UCSD-AML1 (cell line): Measurements from ENCODE around the gene CTDSP1.
A peak's percentile ranks its signal among the peaks of the same experiment; 100 is the strongest.

ENCODE experiments used
- DNase-seq: peaks from one replicate; lab custom pipeline; 2025; ENCODE audit not compliant: unreplicated experiment; lab: John Stamatoyannopoulos, UW

CTDSP1 gene

GRCh38 chr2:218422403-218423086 lies 22.9 kb downstream of the CTDSP1 start:
- no peak for DNase-seq

- no peak for DNase-seq
Observed at GRCh38 chr2:218423584-218423983, 23.9 kb downstream of the CTDSP1 start.

- no peak for DNase-seq
Observed at GRCh38 chr2:218425531-218425930, 25.9 kb downstream of the CTDSP1 start.

- DNase-seq = no peak
Observed at GRCh38 chr2:218427741-218428140, 28.1 kb downstream of the CTDSP1 start.

DNA sequence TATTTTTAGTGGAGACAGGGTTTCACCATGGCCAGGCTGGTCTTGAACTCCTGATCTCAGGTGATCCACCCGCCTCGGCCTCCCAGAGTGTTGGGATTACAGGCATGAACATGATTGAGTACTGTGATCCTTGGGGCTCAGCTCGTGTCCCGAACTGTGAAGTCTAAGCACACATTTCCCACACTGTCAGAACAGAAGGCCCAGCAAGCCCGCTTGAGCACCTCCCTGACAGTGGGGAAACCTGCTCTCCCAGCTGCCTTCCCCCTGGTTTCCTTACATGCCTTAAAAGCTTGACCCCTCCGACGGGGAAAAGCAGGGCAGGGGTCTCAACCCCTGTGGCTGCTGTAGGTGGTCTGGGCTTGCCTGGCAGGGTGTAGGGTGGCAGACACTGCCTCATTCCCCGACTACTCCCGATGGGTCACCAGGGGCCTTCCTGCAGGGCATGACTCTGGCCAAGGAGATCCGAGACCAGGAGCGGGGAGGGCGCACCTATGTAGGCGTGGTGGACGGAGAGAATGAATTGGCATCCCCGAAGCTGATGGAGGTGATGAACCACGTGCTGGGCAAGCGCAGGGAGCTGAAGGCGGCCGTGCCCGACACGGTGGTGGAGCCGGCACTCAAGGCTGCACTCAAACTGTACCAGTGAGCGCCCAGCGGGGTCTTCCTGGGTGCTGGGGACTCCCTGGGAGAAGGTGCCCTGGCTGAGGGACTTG lies 29.3 kb downstream of the CTDSP1 start:
- no peak for DNase-seq

- DNase-seq = no peak
Observed at GRCh38 chr2:218429911-218430692, 30.4 kb downstream of the CTDSP1 start.

DNA sequence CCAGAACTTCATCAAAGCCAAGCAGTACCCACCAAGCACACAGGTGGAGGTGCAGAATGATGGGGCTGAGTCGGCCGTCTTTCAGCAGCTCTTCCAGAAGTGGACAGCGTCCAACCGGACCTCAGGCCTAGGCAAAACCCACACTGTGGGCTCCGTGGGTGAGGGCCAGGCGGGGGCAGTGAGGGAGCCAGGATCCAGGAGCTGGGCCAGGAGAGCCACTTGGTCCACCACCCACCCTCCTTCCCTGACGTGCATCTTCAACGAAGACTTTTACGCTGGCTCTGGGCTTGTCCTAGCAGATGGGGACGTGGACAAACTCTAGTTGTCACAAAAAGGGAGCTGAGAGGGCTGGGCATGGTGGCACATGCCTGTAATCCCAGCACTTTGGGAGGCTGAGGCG lies 31.1 kb downstream of the CTDSP1 start:
- no peak for DNase-seq

DNA sequence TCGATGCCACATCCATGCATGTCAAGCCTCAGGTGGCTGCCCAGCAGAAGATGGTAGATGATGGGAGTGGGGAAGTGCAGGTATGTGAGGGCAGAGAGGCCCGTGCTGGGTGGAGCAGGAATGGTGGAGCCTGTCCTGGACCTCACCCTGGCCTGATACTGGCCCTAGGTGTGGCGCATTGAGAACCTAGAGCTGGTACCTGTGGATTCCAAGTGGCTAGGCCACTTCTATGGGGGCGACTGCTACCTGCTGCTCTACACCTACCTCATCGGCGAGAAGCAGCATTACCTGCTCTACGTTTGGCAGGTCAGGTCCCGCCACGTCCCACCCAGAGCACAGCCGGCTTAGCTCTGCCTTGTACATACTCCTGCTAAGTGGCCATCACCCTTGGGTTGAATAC lies 32.2 kb downstream of the CTDSP1 start:
- DNase-seq = no peak

DNA sequence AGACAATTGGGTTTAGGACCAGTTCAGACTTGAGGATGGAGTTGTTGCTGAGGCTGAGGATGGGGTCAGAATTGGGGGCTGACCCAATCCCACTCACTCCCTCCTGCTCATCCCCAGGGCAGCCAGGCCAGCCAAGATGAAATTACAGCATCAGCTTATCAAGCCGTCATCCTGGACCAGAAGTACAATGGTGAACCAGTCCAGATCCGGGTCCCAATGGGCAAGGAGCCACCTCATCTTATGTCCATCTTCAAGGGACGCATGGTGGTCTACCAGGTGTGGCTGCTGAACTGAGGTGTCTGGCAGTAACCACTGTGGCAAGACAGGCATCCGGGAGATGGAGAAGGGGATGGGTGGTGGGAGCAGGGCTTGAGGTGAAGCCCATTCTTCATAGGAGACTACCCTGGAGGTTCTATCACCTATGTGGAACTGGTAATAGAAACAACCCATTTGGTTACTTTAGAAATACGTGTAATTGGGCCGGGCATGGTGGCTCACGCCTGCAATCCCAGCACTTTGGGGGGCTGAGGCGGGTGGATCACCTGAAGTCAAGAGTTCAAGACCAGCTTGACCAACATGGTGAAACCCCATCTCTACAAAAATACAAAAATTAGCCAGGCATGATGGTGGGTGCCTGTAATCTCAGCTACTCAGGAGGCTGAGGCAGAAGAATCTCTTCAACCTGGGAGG lies 33.2 kb downstream of the CTDSP1 start:
- no peak for DNase-seq

DNA sequence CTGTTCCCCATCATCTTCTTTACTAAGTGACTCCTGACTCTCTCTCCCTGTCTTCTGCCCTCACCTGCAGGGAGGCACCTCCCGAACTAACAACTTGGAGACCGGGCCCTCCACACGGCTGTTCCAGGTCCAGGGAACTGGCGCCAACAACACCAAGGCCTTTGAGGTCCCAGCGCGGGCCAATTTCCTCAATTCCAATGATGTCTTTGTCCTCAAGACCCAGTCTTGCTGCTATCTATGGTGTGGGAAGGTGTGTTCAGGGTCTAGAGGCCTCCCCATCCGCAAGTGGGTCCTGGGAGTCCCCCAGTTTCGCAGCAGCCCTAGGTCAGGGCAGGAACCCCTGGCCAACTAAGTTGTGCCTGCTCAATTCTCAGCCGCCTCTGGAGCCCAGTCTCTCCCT lies 34.8 kb downstream of the CTDSP1 start:
- no peak for DNase-seq

GRCh38 chr2:218435003-218435982 lies 35.6 kb downstream of the CTDSP1 start:
- no peak for DNase-seq

DNA sequence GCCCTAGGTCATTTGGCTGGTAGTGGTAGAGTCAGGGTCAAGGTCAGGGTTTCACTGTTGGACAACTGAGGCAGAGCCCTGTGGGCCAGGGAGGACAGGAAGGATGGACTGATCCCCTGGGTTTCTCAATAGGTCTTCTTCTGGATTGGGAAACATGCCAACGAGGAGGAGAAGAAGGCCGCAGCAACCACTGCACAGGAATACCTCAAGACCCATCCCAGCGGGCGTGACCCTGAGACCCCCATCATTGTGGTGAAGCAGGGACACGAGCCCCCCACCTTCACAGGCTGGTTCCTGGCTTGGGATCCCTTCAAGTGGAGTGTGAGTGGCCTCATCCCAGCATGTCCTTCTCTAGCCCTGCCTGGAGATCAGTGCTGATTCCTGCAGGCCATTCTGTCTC lies 37.3 kb downstream of the CTDSP1 start:
- no peak for DNase-seq

DNA sequence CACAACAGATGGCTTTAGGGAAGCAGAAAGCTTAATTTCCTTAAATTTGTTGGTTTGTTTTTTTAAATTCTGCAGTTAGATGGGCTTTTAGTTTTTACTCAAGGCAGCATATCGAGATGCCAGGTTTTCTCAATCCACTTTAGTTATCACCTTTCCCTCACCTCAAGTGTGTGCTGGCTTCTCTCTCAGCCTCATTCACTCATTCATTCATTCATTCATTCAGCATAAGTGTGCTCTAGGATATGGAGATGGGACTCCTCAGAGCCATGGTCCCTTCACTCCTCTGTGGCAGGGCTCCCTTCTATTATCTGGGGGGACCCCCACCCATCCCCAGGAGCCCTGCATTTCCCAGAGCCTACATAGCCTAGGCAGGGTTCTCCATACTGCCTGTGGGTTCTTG lies 38.3 kb downstream of the CTDSP1 start:
- DNase-seq = no peak

- peak; percentile 24 for DNase-seq
Observed at GRCh38 chr2:218438596-218438995, 38.9 kb downstream of the CTDSP1 start.

GRCh38 chr2:218444692-218445357 lies 45.2 kb downstream of the CTDSP1 start:
- DNase-seq = no peak

DNA sequence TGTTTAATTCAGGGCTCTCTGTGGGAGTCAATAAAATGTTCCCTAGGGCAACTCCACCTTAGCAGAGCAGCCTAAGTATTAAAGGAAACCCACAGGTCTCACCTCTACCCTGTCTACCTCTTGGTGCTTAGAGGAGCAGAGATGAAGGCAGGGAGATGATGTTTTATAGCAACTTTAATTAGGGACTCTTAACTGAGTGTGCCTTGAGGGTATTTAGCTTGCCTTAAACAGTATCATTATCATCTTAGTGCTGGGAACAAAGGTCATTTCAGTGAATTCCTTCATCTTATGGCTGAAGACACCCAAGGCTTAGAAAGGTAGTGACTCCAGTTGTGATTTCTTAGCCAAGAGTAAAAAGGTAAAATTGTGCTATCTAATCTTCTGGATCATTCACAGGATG lies 45.9 kb downstream of the CTDSP1 start:
- no peak for DNase-seq

DNA sequence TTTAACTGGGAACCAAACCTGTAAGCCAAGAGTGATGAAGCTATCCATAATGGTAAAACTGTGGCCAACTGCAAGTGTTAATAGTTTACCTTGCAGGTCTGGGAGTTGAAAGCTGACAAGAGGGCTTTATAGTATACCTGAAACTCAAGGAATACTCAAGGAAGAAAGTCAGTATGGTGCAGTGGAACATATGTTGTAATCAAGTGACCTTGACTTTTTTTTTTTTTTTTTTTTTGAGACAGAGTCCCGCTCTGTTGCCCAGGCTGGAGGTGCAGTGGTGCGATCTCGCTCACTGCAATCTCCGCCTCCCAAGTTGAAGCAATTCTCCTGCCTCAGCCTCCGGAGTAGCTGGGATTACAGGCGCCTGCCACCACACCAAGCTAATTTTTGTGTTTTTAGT lies 46.9 kb downstream of the CTDSP1 start:
- no peak for DNase-seq

DNA sequence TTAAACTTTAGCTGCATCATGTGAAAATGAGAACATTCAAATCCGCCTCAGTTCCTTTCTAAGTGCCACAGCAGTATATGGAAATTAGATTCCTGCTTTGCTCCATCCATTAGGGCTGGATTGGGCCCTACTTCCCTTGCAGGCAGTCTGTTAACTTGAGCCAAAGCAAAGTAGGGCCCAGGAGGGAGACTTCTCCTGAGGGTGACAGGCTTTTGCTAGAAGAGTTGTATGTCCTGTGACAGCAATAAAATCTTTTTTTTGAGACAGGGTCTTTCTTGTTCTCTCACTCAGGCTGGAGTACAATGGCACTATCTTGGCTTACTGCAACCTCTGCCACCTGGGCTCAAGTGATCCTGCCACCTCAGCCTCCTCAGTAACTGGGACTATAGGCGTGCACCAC lies 47.4 kb downstream of the CTDSP1 start:
- no peak for DNase-seq

DNA sequence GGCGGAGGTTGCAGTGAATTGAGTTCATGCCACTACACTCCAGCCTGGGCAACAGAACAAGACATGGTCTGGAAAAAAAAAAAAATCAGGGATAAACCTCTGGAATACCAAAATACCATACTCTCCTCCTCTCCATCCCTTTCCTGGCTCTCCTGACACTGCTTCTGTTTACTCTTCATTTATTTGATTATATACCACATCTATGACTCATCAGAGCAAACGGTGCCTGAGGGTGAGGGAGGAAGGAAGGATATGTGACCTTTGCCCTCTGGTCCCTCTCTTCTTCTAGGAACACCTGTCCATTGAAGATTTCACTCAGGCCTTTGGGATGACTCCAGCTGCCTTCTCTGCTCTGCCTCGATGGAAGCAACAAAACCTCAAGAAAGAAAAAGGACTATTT lies 49.3 kb downstream of the CTDSP1 start:
- DNase-seq = no peak

GRCh38 chr2:218452079-218452478 lies 52.4 kb downstream of the CTDSP1 start:
- DNase-seq = no peak
